NCI-H128 (cell line): ENCODE measurements around the gene ICA1.

Experiments used
- DNase-seq: peaks from one replicate; lab custom pipeline; 2025; ENCODE audit not compliant: unreplicated experiment; lab: John Stamatoyannopoulos, UW

Gene ICA1

GRCh38 chr7:8135417-8135816, 126.5 kb downstream of the ICA1 start:
- no peak for DNase-seq

DNA sequence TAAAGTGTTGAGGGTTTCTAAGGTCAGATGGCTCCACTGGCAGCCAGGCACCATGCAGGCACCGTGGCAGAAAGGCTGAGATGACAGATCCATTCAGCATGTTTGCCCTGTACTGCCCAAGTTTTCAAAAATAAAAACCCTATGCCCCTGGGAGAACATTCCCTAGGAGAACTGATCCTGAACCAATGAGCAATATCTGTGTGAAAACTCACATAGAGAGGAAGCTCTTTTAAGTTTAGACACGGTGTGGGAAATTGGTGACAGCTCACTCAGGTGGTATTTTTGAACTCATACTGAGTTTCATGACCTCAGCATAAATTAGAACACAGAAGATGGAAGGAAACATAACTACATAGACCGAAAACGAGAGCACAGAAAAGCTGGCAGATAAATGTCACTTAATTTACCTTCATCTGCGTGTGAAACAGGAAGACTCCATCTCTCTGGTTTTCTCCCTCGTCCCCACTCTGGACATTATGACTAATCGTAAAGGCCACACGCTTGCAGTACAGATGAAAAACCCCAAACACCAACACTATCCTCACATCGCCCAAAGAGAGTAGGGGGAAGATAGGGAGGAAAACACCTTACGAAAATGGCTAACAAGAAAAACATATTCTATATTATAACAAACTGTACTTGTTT, 127.8 kb downstream of the ICA1 start:
- DNase-seq = no peak

DNA sequence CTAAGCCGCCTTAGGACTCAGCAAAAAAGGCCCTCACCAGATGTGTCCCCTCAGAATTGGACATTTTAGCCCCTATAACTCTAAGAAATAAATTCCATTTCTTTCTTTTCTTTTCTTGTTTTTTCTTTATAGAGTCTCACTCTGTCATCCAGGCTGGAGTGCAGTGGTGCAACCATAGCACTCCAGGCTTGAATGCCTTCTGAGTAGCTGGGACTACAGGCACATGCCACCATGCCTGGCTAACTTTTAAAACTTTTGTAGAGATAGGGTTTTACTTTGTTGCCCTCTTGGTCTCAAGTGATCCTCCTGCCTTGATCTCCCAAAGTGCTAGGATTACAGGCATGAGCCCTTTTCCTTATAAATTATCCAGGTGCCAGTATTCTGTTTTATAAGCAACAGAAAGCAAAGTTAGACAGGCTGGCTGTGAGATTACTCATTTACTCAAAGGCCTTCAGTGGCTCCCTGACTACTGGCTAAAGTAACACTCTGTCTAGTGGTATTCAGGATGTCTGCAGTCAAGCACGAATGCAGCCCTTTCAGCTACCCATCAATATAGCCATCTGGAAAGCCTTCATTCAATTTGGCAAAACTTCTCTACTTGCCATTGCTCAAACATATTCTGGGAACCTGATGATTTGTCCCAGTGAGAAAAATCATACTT, 128.6 kb downstream of the ICA1 start:
- DNase-seq = no peak

- no peak for DNase-seq
These were observed 130.0 kb downstream of the ICA1 start for GRCh38 chr7:8131694-8132605.

- no peak for DNase-seq
These were observed 131.3 kb downstream of the ICA1 start for GRCh38 chr7:8130663-8131062.

GRCh38 chr7:8129318-8129659, 132.7 kb downstream of the ICA1 start:
- no peak for DNase-seq

- no peak for DNase-seq
These were observed 133.3 kb downstream of the ICA1 start for GRCh38 chr7:8128449-8129317.

DNA sequence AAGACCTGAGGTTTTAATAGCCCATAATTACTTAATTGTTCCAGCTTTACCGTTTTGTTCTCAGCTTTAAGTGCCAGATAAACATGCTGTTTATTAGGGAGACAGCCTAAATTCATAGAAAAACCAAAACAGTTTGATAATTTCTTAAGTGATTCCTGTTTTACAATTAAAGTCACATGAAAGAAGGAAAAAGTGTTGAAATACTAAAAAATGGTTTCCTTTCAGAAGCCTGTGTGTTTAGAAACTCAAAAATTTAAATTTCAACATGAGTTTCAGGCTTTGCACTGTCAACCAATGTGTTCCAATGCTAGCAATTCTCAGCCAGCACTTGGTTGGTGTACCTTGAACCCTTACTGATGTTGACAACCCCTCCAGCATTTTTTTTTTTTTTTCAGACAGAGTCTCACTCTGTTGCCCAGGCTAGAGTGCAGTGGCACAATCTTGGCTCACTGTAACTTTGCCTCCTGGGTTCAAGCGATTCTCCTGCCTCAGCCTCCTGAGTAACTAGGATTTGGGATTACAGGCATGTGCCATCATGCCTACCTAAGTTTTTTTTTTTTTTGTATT, 135.3 kb downstream of the ICA1 start:
- no peak for DNase-seq

DNA sequence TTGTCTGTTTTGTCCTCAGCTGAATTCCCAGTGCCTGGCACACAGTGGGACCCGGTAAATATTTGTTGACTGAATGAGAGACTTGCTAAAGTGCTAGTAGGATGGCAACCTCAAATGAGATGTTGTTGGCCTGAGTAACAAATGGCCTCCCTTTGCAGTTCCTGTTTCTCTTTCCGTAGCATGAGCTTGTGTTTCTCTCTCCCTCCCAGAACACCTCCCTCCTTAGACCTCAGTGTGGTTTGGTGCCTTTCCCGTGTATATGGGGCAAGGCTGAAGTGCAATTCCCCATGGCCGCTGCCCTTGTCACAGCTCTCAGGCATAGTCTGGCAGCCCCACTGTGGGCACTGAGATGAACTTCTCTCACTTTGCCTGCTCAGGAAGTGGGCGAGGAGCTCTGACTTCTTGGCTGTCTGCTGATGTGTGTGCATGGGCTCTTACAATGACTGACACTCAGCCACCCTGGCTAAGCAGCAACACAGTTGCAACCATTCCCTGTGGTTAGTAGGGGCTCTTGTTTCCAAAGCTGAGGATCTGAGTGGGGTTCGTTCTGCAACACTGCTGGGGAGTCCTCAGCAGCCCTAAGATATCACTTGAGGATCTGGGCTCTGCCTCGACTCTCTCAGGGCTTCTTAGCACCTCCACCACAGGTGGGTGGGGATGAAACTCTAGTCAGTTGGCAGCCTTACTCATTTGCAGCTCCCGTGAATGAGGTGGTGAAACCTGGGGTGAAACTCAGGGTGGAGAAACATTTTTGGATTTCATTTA, 136.1 kb downstream of the ICA1 start:
- DNase-seq = no peak

DNA sequence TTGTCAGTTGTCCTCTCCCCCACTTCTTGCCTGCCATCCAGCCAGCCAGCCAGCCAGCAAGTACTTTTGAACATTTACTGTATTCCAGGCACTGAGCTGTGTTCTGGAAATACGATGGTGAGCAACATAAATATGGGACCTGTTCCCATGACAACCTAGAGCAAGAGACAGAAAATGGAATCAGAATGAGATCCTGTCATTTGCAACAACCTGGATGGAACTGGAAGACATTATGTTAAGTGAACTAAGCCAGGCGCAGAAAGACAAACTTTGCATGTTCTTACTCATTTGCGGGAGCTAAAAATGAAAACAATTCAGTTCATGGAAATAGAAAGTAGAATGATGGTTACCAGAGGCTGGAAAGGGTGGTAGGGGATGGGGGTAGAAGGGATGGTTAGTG, 140.7 kb downstream of the ICA1 start:
- DNase-seq = no peak

DNA sequence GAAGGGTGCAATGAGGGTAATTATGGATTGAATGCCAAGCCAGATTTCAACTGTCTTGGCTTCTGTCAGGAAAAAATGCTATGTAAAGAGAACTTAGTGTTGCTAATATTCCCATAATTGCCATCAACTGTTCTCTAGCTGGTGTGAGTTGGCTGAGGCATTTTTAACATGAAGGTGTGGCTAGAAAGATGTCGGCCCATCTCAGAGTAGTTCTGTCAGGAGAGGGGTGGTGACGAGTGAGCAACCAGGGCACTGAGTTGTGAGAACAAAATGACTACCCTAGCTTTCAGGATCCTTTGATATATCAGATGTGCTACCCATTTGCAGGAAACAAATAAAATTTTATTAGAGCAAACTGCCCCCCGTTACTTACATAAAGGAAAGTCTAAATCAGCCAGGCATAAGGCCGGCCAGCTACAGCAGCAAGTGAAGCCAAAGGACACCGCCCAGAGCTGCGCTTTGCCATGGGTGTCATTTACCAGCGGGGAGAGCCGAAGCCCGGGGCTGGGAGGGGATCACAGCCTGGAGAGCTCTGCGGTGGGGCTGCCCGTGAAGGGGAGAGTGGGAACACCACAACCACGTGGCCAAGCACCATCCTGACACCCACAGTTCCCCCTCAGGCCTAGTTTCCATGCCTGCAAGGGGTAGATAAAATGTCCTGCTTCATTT, 141.4 kb downstream of the ICA1 start:
- DNase-seq = no peak

DNA sequence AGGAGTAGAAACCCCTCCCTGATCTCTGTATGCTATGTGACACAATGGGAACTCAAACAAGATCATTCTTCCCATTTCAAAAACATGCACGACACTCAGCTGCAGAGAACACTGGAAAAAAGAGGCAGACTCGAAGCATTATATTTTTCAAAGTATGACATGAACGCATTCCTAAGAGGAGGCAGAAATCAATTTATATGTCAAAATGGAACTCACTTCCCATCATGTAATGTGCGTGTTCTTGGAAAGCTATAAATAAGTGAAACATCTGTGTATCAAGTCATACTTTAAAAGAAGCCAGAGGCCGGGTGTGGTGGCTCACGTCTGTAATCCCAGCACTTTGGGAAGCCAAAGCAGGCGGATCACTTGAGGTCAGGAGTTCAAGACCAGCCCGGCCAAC, 142.7 kb downstream of the ICA1 start:
- DNase-seq = no peak

DNA sequence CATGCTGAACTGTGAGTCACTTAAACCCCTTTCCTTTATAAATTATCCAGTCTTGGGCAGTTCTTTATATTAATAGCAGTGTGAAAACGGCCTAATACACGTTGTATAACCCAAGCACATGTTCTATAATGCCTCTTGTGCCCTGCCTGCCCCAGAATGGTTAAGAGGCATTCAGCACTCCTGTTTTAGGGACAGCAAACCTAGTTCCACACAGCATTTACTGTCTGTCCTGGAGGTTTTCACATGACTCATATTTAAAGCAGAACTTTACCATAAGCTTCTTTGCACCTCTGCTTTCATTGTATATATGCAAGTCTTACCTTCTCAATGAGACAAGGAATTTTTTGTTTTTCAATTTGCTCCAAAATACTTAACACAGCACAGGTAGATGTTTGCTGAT, 144.8 kb downstream of the ICA1 start:
- DNase-seq = no peak

GRCh38 chr7:8115547-8116402, 146.2 kb downstream of the ICA1 start:
- no peak for DNase-seq

DNA sequence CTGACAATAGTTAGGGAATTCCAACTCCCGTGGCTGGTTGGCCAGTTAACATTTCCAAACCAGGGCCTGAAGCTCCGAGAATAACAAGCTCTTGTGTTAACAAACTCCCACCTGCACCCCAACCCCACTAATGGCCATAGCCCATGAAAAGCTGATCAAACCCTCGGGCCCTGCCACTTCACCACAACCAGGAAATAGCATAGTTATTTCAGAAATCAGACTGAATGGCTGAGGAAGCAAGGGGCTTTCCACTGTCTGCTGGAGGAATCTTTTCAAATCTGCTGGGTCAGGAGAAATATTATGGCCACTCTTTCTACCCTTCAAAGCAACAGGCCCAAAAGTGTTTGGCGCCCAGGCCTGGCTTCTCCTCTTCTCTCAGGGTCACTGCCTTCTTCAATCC, 147.8 kb downstream of the ICA1 start:
- DNase-seq = no peak

DNA sequence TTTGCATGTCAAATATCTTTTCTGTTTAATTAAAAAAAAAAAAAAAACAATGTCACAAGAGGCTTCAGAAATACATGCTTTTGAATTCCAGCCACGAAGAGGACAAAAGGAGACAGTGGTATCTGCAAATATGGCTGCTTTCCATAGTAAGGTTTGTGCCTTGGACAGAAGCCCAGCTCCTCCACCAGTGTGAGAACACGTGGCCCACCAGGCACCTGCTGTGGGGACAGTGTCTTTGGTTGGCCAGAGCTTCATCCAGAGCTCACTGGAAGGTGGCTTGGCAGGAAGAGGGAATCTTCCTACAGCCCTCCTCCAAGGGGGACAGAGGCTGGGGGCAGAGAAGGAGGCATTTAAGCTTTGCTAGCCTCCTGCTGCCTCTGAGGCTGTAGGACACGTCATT, 148.8 kb downstream of the ICA1 start:
- no peak for DNase-seq

- DNase-seq = no peak
These were observed 149.3 kb downstream of the ICA1 start for GRCh38 chr7:8112685-8113084.

- DNase-seq = no peak
These were observed 150.5 kb downstream of the ICA1 start for GRCh38 chr7:8111282-8111960.
